Activated naive CD4-positive, alpha-beta T cell treated with anti-CD3 and anti-CD28 coated beads, Interleukin-2, amount 50 U/mL, for 16 hours (primary cell): ENCODE measurements around the gene KRT6B.

Source experiments
- DNase-seq: peaks from one replicate; pipeline ENCODE4 v3.0.0-alpha.2; 2020

Gene KRT6B

DNA sequence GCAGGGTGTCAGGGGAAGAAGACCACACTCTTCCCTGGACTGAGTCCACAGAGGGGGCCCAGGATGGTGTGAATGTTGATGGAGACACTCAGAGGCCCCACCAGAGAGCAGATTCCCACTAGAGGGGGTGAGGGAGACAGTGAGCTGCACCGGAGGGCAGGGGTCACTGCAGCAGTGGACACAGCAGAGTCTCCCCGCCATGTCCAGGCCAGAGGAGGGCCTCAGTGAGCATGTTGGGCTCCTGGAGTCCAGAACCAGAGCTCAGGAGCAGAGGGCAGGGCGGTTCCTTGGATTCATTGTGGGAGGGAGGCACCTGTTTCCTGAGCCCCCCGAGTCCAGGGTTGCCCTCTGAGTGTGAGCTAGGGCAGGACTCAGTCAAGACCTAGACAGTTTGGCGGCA lies 44.0 kb downstream of the KRT6B start:
- DNase-seq = no peak

DNA sequence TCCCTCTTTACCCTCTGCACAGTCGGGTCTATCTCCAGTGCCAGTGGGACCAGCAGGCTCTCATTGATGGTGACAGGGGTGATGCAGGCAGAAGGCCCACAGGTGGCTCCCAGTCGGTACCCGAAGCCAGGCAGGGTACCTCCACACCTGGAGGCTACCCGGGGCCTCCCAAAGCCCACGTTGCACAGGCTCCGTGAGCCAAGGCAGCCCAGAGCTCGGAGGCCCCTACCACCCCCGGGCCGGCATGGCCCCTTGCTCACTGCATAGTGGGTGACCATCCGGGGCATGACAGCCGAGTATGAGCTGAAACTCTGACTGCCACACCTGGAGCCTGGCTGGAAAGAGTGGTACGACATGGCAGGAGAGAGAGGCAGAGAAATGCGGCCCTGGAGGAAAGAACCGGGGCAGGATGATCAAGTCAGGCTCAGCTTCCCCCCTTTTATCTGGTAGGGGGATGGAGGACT lies 46.0 kb downstream of the KRT6B start, which contains the start of gene KRT82:
Gene KRT82, minus strand, starts transcription at position 414 of the 464 bp plus-strand sequence. Its CDS starts 58 bp downstream, at position 356.
- DNase-seq = no peak

DNA sequence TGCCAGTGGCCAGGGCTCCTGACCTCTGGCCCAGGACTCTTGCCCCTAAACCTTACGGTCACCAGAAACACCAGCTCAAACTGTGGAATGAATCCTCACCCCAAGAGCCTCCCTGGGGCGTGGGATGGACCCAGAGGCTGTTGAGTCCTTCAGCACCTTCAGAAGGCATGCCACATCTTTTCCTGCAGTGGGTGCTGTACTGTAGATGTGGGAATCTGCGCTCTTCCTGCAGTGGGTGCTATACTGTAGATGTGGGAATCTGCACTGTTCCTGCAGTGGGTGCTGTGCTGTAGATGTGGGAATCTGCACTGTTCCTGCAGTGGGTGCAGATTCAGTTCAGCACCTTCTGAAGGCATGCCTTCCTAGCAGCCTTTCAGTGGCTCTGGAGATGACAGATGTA lies 47.0 kb downstream of the KRT6B start:
- DNase-seq = no peak

DNA sequence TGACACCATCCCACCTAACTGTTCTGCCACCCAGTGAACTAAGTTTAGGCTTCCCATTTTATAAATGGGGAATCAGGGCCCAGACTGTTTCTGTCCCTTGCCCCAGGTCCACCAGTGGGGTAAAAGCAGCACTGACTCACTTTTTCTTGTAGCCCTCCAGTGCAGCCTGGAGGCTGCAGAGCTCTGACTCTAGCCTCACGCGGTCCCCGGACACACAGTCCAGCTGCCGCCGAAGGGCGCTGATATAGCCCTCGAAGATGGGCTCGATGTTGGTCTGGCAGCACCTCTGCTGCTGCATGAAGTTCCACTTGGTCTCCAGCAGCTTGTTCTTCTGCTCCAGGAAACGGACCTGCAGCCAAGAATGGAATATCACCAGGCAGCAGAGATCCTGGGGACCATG lies 48.4 kb downstream of the KRT6B start:
- DNase-seq = no peak

DNA sequence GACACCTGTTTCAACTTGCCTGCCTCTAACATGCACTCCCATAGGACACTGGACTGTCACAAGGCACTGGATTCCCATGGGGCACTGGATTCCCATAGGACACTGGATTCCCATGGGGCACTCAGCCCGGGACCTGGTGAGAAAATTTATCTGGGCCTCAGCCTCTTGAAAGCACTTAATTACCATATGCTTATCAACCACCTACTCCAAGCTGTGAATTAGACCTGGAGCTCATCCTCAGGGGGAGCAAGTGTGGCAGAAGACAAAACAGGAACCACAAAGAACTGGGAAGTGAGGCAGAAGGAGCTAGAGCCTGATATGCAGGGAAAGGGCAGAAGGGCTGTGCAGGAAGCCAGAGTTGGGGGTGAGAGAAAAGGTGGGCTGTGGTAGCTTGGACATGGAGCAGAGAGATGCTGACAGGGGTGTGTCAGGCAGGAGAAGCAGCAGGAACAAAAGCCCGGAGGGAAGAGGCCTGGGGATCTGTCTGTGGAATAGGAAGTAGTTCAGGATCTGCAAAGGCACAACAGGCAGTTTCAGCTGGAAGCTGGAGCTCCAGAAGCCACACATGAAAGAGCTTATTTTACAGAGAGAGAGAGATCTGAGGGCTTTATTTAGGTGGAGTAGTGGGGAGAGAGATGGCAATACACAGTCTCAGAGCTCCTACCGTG lies 48.9 kb downstream of the KRT6B start:
- no peak for DNase-seq

DNA sequence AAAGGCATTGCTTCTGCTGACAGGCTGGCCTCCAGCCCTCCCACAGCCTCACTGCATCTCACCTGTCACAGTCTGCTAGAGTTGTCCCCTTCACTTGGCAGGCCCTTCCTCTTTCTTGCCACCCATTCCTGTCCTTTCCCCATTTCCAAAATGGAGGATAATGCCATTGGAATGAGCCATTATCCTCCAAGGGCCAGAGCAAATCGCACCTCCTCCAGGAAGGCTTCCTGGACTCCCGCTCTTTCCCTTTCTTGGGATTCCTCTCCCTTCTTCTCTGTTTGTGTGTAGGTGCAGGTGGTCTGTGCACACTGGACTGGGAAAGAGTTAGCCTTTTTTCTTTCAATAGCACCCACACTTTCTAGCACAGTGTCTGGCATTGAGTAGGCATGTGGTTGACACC lies 49.6 kb downstream of the KRT6B start:
- no peak for DNase-seq

DNA sequence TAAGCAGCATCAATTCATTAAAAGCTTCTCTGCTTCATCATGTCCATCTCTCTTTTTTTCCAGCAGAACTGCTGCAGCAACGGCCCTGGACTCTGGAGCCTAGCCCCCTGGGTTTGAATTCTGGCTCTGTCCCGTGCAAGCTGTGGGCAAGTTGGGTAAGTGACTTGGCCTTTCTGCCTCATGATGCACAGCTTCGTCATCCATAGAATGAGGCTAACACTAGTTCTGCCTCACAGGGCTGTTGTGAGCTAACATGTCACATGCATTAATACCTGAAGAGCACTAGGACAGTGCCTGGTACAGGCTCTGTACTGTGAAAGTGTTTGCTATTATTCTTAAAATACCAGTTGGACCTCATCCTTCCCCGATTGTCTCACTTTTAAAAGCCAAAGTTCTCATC lies 50.0 kb downstream of the KRT6B start:
- no peak for DNase-seq

DNA sequence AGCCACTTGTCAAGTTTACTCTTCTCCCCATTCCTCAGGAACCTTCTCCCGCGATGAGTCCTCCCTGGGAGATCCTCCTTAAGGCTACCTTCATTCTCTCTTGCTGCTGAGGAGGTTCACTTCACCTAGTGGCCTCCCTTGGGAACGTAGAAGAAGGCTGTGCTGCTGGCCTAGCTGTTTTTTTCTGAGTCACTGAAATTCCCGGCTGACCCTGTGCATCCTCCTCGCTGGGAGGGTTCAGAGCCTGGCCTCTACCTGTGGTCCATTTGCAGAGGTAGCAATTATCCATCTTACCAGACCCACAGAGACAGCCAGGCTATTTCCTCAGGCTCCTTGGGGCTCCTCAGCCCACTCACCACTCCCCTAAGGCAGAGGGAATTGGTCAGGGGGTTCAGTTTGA lies 50.4 kb downstream of the KRT6B start:
- no peak for DNase-seq

DNA sequence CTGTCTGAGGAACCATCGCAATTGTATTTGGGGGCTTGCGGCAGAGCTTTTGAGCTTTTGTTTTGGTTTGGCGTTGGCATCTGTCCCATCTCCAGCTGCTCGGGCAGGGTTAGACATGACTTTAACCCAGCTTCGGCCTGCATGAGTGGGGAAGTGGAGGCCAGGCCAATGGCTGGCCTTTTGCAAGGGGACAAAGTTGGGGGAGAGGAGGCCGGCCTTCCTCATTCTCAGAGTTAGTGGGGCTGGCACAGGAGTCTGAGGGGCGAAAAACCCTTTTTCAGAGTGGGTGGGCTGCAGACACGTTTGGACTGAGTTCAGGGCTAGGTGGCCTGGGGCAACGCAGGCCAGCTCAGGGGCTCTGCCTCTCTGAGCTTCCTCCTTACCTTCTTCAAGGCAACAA lies 51.0 kb downstream of the KRT6B start:
- no peak for DNase-seq

DNA sequence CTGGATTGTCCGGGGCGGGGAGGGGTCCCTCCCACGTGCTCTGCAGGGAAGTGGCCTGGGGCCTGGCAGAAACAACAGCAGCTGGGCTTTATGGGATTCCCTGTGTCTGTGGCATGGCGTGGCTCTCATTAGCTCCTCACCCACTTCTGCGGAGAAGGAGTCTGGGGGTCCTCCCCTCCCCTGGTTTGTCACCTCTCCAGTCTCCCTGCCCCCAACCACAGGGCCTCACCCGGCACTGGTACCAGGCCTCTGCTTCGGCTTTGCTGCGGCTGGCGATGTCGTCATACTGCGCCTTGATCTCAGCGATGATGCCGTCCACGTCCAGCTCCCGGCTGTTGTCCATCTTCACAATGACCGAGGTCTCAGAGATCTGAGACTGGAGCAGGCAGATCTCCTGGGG lies 52.2 kb downstream of the KRT6B start:
- DNase-seq = no peak

DNA sequence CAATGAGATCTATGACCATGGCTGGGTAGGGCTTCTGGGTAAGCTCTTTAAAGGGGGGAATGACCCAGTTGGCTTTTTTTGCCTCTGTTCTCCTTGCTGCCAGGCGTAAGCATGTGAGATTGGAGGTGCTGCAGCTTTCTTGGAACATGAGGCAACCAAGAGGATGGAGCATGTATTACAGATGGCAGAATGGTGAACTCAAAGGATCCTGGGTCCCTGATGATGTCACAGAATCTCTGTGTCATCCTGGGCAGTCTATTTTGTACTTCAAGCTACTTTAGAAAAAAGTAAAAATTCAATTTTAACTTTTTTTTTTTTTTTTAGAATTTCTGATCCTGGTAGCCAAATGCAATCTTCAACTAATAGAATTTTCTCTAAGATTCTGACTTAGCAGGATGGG lies 53.8 kb downstream of the KRT6B start:
- no peak for DNase-seq

DNA sequence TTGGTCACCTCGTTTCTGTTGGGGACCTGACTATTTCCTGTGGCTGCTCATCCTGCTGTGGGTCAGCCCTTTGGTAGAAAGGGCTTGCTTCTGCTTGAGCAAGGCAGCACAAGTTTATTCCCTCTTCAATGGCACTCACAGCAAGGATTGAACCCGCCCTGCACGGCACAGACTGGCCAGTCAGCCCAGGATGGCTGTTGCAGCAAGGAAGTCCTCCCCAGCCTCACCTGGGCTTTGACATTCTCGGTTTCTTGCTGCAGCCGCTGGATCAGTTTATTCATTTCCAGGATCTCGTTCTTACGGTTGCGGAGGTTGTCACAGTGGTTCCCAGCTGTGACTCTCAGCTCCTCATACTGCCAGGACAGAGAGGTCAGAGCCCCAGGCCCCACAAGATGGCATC lies 55.3 kb downstream of the KRT6B start:
- no peak for DNase-seq
